ENCODE data around the gene CATSPERZ.
"Not testable (repeated sequence)": the region's sequence is repeated elsewhere in the genome, so short reads cannot be mapped to it uniquely, and the experiment has no call there.

The CATSPERZ gene

GRCh38 chr11:64304316-64305072 lies 4.3 kb downstream of the CATSPERZ start:
- peak; percentile 92 for DNase-seq

GRCh38 chr11:64305075-64305690 lies 5.0 kb downstream of the CATSPERZ start, which contains the start of gene ESRRA:
Gene ESRRA (plus strand): TSS chr11:64305524. CDS start chr11:64307180, 1,656 bp downstream.
- peak; percentile 97 for DNase-seq

- peak; percentile 45 for DNase-seq
Measured at GRCh38 chr11:64305691-64306562, 5.8 kb downstream of the CATSPERZ start.

- no peak for DNase-seq
Measured at GRCh38 chr11:64306563-64306875, 6.4 kb downstream of the CATSPERZ start.

- no peak for DNase-seq
Measured at GRCh38 chr11:64306876-64307622, 6.9 kb downstream of the CATSPERZ start.

GRCh38 chr11:64307795-64308194 lies 7.6 kb downstream of the CATSPERZ start:
- DNase-seq, result not testable (repeated sequence)

GRCh38 chr11:64312947-64313346 lies 12.8 kb downstream of the CATSPERZ start:
- no peak for DNase-seq

GRCh38 chr11:64313491-64314145 lies 13.5 kb downstream of the CATSPERZ start:
- no peak for DNase-seq

- no peak for DNase-seq
Measured at GRCh38 chr11:64314146-64314804, 14.1 kb downstream of the CATSPERZ start.

- no peak for DNase-seq
Measured at GRCh38 chr11:64314805-64315561, 14.8 kb downstream of the CATSPERZ start.

GRCh38 chr11:64315667-64316526 lies 15.7 kb downstream of the CATSPERZ start:
- DNase-seq, result not testable (repeated sequence)

GRCh38 chr11:64316672-64317324 lies 16.6 kb downstream of the CATSPERZ start:
- peak; percentile 31 for DNase-seq

GRCh38 chr11:64317325-64317960 lies 17.3 kb downstream of the CATSPERZ start, which contains the start of gene TRMT112:
Gene TRMT112 (minus strand): TSS chr11:64317559. CDS start chr11:64317526, 33 bp downstream.
- DNase-seq, result peak; percentile 95

- peak; percentile 82 for DNase-seq
Measured at GRCh38 chr11:64317961-64318765, 18.0 kb downstream of the CATSPERZ start, which contains the start of gene PRDX5. Gene PRDX5 (plus strand): TSS chr11:64318121. CDS start chr11:64318216, 95 bp downstream.

- DNase-seq, result no peak
Measured at GRCh38 chr11:64318766-64319761, 18.9 kb downstream of the CATSPERZ start.

- DNase-seq, result no peak
Measured at GRCh38 chr11:64320556-64320955, 20.4 kb downstream of the CATSPERZ start.
